GM23248 (cell line): ENCODE data around the gene MAP3K14.

Source experiments
- EZH2 ChIP-seq: fragments of 200-600 bp; sonication (generic); IDR thresholded peaks from 2 replicates; pipeline ENCODE4 v1.6.1; 2018; ENCODE audit warnings: antibody characterized with exemption, mild to moderate bottlenecking; ENCODE audit not compliant: insufficient read depth, poor library complexity, severe bottlenecking
- EZH2phosphoT487 ChIP-seq: fragments of 200-600 bp; sonication (generic); IDR thresholded peaks from 2 replicates; pipeline ENCODE4 v1.6.1; 2018; ENCODE audit warnings: antibody characterized with exemption, moderate library complexity, mild to moderate bottlenecking, low read depth; ENCODE audit not compliant: insufficient read depth

GRCh38 chr17:45237686-45238085 lies 79.1 kb downstream of the MAP3K14 start:
- TF ChIP-seq EZH2 (no peak), EZH2phosphoT487 (no peak)
